NCI-H1092 treated with DMSO at 0.1 percent for 48 hours (cell line): ENCODE data around the gene ZNF708.
"Not testable (repeated sequence)": the region's sequence is repeated elsewhere in the genome, so short reads cannot be mapped to it uniquely, and the experiment has no call there.

Experiments used
- DNase-seq: peaks from one replicate; lab custom pipeline; 2025; lab: John Stamatoyannopoulos, UW

Gene ZNF708

DNA sequence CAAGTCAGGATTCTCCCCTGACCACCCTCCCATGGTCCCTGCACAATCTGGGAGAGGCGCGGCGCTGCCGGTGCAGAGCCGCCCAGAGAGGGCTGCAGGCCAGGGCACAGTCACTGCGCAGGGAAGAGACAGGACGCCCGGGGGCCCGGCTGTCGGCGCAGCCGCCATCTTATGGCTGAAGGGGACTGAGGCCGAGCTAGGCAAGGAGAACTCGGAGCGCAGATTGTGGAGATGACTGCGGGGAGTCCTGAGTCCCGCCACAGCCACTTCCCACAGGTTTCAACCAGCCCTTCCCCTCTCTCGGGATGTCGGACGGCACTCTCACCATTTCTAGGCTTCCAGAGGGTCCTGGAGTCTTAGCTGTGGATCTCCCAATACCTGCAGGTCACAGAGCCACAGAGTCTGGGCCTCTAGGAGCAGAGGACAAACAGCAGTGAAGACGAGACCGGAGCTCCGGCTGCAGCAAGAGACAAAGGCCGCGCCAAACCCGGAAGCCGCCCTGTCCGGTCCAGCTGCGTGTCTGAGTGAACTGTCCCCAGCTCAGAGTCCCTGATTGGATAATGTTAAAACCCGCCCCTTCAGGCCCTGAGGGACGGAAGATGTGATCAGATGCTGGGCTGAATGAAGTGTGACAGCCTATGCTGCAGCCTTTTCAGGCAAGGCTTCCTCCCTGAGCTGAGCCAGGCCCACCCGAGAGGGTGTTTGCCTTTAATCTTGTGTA, at the start of gene ZNF708:
ZNF708 (minus strand) TSS at position 526 of the 721 bp plus-strand sequence; CDS start at position 328, 198 bp downstream.
- peak; percentile 83 for DNase-seq

DNA sequence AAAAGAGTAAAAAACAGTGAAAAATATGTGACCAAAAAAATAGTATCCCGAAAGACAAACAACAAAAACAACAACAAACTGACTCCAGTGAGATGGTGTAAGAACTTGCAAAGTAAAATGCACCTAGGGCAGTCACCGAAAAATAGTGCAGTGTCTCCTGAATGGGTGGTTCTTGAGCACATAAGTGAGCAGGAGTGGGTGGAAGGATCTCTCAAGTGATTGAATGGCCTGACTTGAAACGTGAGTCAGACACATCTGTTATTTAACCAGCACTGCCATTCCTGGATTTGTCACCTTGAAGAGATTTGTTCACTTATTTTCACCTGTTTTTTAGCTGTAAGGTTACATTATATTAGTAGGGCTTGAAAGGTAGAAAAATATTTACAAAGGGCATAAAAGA, 33.1 kb upstream of the ZNF708 start:
- no peak for DNase-seq

DNA sequence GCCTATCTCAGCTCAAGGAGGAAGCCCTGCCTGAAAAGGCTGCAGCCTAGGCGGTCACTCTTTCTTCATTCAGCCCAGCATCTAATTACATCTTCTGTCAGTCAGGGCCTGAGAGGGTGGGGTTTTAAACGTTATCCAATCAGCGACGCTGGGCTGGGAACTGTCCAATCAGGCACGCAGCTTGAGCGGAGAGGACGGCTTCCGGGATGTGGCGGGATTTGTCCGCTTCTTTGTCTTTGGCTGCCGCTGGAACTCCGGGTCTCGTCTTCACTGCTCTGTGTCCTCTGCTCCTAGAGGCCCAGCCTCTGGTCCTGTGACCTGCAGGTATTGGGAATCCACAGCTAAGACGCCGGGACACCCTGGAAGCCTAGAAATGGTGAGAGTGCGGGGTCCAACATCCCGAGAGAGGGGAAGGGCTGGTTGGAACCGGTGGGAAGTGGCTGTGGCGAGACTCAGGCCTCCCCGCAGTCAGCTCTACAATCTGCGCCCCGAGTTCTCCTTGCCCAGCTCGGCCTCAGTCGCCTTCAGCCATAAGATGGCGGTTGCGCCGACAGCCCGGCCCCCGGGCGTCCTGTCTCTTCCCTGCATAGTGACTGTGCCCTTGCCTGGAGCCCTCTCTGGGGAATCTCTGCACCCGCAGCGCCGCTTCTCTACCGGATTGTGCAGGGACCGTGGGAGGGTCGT, 29.7 kb upstream of the ZNF708 start, which contains the start of gene ZNF738:
ZNF738 (plus strand) TSS at position 233 of the 684 bp plus-strand sequence; CDS start at position 374, 141 bp downstream.
- peak; percentile 91 for DNase-seq

DNA sequence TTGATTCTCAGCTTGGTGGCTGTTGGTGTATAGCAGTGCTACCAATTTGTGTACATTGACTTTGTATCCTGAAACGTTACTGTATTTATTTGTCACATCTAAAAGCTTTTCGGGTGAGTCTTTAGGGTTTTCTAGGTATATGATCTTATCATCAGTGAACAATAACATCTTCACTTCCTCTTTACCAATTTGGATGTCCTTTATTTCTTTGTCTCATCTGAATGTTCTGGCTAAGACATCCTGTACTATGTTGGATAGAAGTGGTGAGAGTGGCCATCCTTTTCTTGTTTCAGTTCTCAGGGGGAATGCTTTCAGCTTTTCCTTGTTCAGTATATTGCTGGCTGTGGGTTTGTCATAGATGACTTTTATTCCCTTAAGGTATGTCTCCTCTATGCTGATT, 23.6 kb upstream of the ZNF708 start:
- DNase-seq = no peak

DNA sequence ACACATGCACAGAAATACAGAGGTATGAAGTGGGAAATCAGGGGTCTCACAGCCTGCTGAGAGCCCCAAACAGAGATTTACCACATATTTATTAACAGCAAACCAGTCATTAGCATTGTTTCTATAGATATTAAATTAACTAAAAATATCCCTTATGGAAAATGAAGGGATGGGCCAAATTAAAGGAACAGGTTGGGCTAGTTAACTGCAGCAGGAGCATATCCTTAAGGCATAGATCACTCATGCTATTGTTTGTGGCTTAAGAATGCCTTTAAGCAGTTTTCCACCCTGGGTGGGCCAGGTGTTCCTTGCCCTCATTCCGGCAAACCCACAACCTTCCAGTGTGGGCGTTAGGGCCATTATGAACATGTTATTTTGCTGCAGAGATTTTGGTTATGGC, 15.6 kb upstream of the ZNF708 start:
- not testable (repeated sequence) for DNase-seq

DNA sequence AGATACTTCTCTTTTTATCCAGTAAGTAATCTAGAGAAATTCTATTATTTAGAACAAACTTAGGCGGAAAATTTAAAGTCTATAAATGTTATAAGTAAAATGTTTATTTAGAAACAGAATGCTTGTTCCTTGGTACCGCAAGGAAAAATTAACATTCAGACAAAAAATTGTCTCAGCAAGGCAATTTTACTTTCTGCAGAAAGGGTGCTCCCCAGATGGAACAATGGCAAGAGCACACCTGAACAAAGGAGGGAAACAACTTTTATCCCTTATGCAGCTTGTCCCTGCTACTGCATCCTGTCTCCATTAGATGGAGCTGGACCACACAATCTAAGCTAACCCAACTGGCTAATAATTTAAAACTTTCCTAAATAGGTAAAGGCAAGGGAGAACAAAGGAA, 6.5 kb upstream of the ZNF708 start:
- DNase-seq = no peak

DNA sequence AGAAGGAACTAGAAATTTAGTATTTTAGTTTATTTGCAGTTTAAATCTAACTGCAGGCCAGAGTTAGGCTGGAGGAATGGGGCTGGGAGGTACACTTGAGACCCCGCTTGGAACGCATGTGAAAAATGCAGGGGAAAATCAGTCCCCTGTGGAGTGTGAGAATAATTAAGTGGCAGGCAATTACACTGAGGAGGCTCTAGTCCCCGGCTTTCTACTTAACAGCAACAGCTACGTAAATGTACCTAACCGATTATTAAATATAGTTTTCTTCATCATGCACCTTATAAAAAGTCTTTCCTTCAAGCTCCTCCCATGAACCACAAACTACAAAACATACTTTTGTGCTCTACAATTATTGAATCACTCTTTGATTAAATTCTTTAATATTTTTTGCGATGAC, 804 bp downstream of the ZNF708 start:
- DNase-seq = peak; percentile 65

DNA sequence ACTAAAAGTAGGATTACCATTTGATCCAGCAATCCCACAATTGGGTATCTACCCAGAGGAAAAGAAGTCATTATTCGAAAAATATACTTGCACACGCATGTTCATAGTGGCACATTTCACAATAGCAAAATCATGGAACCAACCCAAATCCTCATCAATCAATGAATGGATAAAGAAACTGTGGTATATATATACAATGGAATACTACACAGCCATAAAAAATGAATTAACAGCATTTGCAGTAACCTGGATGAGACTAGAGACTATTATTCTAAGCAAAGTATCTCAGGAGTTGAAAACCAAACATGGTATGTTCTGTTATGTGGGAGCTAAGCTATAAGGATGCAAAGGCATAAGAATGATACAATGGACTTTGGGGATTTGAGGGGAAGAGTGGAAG, 3.0 kb downstream of the ZNF708 start:
- DNase-seq = no peak

DNA sequence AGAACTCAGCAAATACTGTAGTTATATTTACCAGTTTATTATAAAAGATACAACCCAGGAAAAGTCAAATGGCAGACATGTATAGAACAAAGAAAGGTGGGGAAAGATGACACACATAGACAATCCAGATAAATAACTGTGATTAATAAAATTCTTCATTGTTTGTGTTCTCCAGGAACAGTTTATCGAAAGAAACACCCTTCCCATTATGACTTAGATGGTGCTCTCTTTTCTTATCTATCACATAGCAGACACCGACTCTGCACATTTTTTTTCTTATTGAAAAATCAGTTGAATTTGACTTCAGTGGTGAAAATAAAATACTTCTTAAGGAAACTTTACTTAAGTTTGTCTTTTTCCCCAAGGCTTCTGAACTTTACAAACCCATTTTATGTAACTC, 6.2 kb downstream of the ZNF708 start:
- DNase-seq = no peak

DNA sequence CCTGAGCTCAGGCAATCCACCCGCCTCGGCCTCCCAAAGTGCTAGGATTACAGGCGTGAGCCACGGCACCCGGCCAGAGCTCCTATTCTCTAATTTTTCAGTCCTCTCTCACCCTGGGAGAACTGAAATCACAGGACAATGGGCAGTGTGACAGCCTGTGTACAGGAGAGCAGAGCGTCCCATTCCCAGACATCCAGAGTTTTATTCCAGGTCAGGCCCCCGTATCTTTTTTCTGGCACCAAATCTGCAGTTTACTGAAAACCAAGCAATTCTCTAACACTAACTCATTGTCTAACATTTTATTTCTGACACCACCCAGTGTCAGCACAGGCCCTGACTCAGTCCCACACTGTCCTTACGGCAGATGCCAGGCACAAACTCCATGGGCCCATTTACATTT, 6.7 kb downstream of the ZNF708 start:
- no peak for DNase-seq

DNA sequence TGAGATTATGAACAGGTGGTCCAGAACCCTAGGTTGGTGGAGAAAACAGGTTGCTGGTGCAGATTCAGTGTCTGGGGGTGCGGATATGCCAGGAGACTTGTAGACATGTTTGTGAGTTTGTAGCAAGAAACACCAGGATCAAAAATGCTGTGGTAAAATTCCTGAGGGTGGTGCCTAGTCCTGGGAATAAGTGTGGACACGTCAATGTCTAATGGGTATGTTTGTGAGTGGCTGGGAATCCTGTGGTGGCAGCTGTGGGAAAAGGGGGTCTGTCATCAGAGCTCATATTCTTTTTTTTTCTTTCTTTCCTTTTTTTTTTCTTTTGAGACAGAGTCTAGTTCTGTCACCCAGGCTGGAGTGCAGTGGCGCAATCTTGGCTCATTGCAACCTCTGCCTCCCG, 7.2 kb downstream of the ZNF708 start:
- no peak for DNase-seq

DNA sequence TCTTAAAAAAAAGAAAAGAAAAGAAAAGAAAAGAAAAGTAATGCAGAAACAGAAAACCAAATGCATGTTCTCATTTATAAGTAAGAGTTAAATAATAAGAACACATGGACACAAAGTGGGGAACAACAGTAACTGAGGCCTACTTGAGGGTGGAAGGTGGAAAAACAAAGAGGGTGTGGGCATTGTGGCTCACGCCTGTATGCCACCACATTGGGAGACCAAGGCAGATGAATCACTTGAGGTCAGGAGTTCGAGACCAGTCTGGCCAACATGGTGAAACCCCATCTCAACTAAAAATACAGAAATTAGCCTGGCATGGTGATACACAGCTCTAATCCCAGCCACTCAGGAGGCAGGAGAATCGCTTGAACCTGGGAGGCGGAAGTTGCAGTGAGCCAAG, 8.1 kb downstream of the ZNF708 start:
- no peak for DNase-seq

DNA sequence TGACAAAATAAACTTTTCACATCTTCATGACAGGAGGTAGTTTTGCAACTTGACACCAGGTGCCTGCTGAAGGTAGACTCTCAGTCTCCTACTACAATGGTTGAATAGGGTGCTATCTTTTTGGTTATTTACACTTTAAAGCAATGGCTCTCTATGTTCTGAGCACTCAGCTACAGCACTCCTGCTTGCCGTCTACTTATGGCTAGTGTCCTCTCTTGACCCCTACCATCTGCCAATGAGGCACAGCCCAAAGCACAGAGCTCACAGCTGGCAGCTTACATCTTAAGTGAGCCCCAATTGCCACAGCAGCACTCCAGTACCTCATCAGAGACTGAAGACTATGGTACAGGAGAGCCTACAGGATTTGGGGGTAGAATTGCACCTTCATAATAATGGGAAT, 11.4 kb downstream of the ZNF708 start:
- DNase-seq = no peak

DNA sequence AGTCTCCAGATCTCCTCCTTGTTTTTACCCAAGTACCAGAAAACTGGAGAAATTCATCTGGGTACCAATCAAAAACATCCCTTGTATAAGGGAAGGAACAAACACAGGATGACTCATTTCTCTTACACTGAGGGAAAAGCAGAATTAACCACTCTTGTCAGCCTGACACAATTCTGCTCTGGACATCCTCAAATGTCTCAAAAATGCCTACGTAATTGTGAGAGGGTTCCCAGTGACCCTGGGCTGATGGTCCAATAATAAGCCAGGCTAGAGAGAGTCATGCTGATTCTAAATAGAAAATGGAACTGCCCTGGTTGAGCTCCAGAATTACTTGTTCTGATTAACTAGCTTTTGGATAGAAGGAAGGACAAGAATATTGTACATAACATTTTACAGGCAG, 14.5 kb downstream of the ZNF708 start:
- no peak for DNase-seq

DNA sequence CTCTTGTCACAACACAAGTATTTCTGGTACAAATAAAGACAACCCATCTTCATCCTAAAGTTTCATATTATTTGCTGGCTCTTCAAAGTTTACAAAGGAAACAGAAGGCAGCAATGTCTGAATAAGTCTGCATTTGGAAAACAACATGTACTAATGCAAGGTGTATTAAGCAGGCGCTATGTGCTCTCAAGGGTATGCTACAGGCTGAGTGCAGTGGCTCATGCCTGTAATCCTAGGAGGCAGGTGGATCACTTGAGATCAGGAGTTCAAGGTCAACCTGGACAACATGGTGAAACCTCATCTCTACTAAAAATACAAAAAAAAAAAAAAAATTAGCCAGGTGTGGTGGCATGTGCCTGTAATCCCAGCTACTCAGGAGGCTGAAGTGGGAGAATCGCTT, 16.4 kb downstream of the ZNF708 start:
- DNase-seq = not testable (repeated sequence)

DNA sequence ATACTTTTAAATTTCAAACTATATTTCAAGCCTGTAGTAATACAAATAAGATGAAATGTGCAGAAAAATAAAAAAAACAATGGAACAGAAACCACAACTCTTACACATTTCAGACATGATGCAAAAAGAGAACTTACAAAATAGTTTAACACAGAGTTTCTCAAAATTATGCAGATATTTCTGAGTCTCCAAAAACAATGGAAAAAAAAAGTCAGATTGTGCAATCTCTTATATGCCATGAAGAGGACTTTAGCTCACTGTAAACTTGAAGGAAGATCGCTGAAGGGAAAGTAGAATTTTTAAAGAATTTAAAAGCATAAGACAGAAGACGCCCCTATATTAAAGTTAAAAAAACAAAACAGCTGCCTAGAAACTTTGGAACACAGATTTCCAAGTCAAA, 20.4 kb downstream of the ZNF708 start:
- no peak for DNase-seq

DNA sequence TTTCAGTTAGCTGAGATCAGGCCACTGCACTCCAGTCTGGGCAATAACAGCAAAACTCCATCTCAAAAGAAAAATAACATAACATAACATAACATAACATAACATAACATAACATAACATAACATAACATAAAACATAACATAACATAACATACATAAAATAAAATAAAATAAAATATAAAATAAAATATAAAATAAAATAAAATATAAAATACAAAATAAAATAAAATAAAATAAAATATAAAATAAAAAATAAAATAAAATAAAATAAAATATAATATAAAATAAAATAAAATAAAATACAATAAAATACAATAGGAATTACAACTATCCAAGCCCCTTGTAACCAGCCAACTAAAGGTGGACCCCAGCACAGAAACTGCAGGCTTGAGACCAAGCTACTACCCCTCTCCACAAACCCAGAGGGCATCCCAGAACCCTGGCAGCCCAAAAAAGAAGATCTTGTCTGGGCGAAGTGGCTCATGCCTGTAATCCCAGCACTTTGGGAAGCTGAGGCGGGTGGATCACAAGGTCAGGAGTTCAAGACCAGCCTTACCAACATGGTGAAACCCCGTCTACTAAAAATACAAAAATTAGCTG, 22.2 kb downstream of the ZNF708 start:
- not testable (repeated sequence) for DNase-seq

DNA sequence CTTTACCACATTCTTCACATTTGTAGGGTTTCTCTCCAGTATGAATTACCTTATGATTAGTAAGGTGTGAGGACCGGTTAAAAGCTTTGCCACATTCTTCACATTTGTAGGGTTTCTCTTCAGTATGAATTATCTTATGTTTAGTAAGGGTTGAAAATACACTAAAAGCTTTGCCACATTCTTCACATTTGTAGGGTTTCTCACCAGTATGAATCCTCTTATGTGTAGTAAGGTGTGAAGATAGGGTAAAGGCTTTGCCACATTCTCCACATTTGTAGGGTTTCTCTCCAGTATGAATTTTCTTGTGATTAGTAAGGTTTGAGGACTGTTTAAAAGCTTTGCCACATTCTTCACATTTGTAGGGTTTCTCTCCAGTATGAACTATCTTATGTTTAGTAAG, 35.4 kb downstream of the ZNF708 start:
- not testable (repeated sequence) for DNase-seq

DNA sequence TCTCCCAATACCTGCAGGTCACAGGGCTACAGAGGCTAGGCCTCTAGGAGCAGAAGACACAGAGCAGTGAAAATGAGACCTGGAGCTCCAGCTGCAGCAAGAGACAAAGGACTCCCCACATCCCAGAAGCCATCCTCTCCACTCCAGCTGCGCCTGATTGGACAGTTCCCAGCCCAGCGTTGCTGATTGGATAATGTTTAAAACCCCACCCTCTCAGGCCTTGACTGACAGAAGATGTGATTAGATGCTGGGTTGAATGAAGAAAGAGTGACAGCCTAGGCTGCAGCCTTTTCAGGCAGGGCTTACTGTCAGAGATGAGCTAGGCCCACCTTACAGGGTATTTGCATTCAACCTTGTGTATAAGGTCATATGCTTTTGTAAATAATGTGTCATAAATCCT, 59.4 kb downstream of the ZNF708 start:
- DNase-seq = no peak

DNA sequence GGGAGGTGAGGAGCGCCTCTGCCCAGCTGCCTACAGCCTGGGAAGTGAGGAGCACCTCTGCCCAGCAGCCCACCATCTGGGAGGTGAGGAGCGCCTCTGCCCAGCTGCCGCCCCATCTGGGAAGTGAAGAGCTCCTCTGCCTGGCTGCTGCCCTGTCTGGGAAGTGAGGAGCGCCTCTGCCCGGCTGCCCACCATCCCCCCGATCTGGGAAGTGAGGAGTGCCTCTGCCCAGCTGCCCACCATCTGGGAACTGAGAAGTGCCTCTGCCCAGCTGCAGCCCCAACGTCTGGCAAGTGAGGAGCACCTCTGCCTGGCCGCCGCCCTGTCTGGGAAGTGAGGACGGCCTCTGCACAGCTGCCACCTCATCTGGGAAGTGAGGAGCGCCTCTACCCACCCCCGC, 64.3 kb downstream of the ZNF708 start:
- DNase-seq = no peak

DNA sequence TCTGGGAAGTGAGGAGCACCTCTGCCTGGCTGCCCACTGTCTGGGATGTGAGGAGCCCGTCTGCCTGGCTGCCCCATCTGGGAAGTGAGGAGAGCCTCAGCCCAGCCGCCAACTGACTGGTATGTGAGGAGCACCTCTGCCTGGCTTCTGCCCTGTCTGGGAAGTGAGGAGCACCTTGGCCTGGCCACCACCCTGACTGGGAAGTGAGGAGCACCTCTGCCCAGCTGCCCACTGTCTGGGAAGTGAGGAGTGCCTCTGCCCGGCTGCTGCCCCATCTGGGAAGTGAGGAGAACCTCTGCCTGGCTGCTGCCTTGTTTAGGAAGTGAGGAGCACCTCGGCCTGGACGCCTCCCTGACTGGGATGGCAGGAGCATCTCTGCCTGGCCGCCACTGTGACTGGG, 64.8 kb downstream of the ZNF708 start:
- no peak for DNase-seq

DNA sequence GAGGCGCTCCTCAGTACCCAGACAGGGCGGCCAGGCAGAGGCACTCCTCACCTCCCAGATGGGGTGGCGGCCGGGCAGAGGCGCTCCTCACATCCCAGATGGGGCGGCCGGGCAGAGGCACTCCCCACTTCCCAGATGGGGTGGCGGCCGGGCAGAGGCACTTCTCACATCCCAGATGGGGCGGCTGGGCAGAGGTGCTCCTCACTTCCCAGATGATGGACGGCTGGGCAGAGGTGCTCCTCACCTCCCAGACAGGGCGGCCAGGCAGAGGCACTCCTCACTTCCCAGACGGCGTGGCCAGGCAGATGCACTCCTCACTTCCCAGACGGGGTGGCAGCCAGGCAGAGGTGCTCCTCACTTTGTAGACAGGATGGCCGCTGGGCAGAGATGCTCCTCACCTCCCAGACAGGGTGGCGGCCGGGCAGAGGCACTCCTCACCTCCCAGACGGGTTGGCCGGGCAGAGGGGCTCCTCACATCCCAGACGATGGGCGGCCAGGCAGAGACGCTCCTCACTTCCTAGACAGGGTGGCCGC, 68.3 kb downstream of the ZNF708 start:
- not testable (repeated sequence) for DNase-seq
